ENCODE measurements around the gene CNDP1.

DNA sequence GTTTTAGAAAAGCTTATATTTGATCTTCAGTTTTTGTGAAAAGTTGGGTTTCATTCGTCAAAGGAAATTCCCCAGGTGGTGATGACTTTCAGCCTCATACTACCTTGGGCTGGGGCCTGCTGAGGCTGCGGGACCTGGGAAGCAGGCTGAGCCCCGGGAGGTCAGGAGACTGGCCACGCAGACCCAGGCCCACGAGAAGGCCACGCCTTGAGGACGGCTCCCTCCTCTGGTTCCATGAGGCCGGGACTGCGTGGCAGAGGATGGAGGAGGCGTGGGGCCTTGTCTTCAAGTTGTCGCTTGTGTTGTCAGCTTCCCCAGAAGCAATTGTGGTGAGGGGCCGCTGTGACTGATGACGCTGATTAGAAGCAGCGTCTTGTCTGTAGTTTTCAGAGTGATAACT is 26.4 kb upstream of the CNDP1 start:
- TF ChIP-seq, protein P1, sequence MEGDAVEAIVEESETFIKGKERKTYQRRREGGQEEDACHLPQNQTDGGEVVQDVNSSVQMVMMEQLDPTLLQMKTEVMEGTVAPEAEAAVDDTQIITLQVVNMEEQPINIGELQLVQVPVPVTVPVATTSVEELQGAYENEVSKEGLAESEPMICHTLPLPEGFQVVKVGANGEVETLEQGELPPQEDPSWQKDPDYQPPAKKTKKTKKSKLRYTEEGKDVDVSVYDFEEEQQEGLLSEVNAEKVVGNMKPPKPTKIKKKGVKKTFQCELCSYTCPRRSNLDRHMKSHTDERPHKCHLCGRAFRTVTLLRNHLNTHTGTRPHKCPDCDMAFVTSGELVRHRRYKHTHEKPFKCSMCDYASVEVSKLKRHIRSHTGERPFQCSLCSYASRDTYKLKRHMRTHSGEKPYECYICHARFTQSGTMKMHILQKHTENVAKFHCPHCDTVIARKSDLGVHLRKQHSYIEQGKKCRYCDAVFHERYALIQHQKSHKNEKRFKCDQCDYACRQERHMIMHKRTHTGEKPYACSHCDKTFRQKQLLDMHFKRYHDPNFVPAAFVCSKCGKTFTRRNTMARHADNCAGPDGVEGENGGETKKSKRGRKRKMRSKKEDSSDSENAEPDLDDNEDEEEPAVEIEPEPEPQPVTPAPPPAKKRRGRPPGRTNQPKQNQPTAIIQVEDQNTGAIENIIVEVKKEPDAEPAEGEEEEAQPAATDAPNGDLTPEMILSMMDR (conservative IDR thresholded peaks at IDR 0.05 in 1 of 2, IDR thresholded peaks at IDR 0.05 in 1 of 2; ENCODE audit: extremely low read depth in 1 of 2, insufficient read depth in 1 of 2, low read depth in 1 of 2, low read length in 2 of 2), result no peak
- TF ChIP-seq EZH2 (IDR thresholded peaks at IDR 0.05; ENCODE audit: borderline replicate concordance, low read length), result no peak
